ENCODE measurements around the gene TBCEL.
"Not testable (repeated sequence)": the region's sequence is repeated elsewhere in the genome, so short reads cannot be mapped to it uniquely, and the experiment has no call there.

TBCEL gene, protein sequence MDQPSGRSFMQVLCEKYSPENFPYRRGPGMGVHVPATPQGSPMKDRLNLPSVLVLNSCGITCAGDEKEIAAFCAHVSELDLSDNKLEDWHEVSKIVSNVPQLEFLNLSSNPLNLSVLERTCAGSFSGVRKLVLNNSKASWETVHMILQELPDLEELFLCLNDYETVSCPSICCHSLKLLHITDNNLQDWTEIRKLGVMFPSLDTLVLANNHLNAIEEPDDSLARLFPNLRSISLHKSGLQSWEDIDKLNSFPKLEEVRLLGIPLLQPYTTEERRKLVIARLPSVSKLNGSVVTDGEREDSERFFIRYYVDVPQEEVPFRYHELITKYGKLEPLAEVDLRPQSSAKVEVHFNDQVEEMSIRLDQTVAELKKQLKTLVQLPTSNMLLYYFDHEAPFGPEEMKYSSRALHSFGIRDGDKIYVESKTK

GRCh38 chr11:121023848-121024751 is at the start of gene TBCEL:
TBCEL (plus strand) TSS chr11:121024102; CDS start chr11:121045691, 21,589 bp downstream.
- DNase-seq (ENCODE audit: low read depth in 2 of 2) = peak; percentile 65 to 76

GRCh38 chr11:120974466-120974865 is 49.4 kb upstream of the TBCEL start:
- DNase-seq (ENCODE audit: low read depth in 2 of 2) = no peak

DNA sequence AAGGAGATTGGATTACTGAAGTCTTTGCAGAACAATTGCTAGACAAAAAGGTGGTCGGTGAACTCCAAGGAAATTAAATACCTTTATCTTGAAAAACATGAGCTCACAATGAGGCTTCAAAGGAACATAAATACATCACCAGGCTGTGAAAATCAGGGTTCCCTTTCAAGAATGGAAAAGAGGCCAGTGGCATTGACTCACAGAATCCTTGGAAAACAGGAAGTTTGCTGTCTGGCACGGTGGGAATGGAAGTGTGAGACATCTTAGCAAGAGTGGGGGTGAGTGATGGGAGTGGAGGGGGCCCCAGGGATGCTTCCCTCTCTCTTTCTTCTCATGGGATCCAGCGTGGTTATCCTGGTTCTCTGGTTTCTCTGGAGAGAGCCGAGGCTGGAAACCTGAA is 48.9 kb upstream of the TBCEL start:
- DNase-seq (ENCODE audit: low read depth in 2 of 2) = no peak

- DNase-seq (ENCODE audit: low read depth in 2 of 2) = no peak
These were observed 46.4 kb upstream of the TBCEL start for GRCh38 chr11:120977266-120978137.

GRCh38 chr11:120978701-120979100 is 45.2 kb upstream of the TBCEL start:
- no peak for DNase-seq (ENCODE audit: low read depth in 2 of 2)

- DNase-seq (ENCODE audit: low read depth in 2 of 2) = peak in 1 of 2 donors; percentile 25
These were observed 38.0 kb upstream of the TBCEL start for GRCh38 chr11:120985718-120986569.

DNA sequence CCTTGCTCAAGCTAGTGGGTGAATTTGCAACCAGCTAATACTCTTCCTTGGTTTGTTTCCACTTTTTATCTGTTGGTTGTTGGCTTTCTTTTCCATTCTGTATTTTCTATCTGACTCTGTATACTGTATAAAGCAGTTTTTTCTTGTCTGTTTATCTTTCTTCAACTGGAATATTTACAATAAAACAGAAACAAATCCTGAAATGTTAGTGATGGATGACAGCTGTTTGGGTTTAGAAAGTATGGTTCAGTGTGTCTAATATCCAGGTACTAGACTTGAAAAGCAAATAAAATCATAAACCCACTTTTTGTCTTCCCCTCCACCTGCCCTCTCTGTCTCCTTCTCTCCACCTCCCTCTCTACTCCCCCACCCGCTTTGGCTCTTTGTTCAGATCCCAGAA is 35.3 kb upstream of the TBCEL start:
- no peak for DNase-seq (ENCODE audit: low read depth in 2 of 2)

DNA sequence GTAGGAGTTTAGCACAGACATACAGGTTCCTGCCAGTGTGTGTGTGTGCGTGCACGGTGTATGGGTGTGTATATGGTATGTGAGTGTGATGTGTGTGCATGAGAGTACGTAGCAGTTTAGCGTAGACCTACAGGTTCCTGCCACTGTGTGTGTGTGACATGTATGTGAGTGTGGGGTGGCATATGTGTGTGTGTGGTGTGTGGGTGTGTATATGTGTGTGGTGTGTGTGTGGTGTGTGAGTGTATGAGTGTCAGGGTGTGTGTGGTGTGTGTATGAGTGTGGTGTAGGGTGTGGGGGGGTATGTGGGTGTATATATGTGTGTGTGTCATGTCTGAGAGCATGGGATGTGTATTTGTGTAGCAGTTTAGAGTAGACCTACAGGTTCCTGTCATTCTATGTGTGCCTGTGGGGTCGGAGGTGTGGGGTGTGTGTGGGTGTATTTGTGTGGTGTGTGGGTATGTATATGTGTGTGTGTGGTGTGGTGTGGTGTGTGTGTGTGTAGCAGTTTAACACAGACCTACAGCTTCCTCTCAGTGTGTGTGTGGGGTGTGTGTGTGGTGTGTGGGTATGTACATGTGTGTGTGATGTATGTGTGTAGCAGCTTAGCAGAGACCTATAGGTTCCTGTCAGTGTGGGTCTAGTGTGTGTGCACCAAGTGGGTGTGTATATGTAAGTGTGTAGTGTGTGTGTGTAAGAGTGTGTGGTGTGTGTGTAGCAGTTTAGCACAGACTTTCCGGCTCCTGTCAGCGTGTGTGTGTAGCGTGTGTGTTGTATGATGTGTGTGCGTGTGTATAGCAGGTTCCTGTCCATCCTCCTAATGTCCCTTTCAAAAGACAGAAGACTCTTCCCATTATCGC is 31.8 kb upstream of the TBCEL start:
- DNase-seq (ENCODE audit: low read depth in 2 of 2) = no peak

DNA sequence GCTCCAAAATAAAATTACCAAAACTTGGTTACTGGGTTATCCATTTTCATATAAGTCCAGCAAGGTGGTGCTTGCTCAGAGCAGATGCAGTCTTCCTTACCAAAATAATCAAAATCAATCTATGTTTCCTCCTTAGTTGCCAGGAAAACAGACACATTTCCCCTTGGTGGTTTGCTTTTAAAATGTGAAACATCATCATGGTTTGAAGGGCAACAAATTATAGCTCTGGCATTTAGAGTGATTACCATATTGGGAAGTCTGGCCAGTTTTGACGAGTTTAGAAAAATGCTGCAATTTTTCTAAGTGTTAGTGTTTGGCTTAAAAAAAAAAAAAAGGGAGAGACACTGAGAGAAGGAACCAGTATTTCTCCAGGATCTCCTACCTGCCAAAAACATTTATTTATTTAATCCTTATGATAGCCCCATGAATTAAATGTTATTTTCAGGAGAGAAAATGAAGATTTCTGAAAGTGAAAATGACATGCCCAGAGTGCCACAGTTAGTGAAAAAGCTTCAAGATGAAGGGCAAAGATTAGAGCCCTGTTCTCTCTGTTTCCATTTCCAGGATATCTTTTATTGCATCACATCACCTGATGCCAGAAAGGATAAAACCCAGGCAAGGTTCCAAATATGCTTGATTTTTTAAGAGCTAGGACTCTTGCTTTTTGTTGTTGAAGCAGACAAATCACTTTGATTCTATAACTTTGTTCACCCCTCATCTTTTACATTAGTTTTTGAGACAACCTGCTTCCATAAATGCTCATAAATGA is 29.6 kb upstream of the TBCEL start:
- no peak for DNase-seq (ENCODE audit: low read depth in 2 of 2)

GRCh38 chr11:120995184-120995583 is 28.7 kb upstream of the TBCEL start:
- DNase-seq (ENCODE audit: low read depth in 2 of 2) = no peak

DNA sequence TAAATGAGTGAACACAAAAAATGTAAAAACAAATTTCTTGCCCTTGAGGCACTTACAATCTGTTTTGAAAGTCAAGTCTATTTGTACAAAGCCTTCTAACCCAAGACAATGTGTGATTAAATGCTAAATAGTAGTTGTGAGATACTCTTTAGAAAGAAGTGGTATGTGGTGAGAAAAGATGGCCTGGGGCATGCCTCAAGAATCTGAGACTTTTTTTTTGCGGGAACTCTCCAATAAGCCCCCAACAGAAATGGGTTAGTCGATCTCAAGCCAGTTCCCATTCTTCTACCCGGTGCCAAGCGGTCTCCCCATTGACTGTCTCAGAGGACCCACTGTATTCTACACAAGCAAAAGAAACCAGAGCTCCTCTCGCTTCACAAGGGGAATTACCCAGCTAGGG is 26.9 kb upstream of the TBCEL start:
- no peak for DNase-seq (ENCODE audit: low read depth in 2 of 2)

DNA sequence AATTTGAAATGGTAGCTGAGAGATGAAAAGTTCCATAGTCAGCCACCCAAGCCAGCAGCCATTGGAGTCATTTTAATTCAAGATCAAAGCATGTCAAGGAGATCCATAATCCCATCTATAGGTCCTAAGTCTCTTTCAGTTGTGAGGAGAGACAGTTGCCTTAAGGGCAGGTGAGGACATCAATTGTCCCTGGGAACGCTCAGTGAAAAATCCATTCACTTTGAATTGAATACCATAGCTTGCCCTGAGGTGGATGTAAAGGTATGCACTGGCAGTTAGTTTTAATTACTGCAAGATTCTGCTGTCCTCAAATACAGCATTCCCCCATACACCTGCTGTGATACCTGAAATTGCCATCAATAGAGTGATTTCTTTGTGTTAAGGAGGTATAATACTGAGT is 25.3 kb upstream of the TBCEL start:
- no peak for DNase-seq (ENCODE audit: low read depth in 2 of 2)

- no peak for DNase-seq (ENCODE audit: low read depth in 2 of 2)
These were observed 19.6 kb upstream of the TBCEL start for GRCh38 chr11:121004206-121004840.

- no peak for DNase-seq (ENCODE audit: low read depth in 2 of 2)
These were observed 17.0 kb upstream of the TBCEL start for GRCh38 chr11:121006922-121007321.

- DNase-seq (ENCODE audit: low read depth in 2 of 2) = no peak
These were observed 15.4 kb upstream of the TBCEL start for GRCh38 chr11:121008551-121008950.

DNA sequence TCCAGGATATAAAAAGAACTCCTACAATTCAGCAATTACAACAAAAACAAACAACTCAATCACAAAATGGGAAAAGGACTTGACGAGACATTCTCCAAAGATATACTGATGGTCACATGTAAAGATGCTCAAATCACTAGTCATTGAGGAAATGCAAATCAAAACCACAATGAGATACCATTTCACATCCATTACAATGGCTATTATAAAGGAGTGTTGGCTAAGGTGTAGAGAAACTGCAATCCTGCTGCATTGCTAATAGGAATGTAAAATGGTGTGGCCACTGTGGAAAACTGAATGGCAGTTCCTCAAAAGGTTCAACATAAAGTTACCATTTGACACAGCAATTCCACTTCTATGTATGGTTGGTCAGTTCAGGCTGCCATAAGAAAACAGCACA is 11.8 kb upstream of the TBCEL start:
- DNase-seq (ENCODE audit: low read depth in 2 of 2) = no peak

- no peak for DNase-seq (ENCODE audit: low read depth in 2 of 2)
These were observed 5.2 kb upstream of the TBCEL start for GRCh38 chr11:121018746-121019145.

- DNase-seq (ENCODE audit: low read depth in 2 of 2) = not testable (repeated sequence)
These were observed 2.2 kb upstream of the TBCEL start for GRCh38 chr11:121021718-121022117.

- no peak for DNase-seq (ENCODE audit: low read depth in 2 of 2)
These were observed 1.1 kb downstream of the TBCEL start for GRCh38 chr11:121024989-121025388.
